HEK293 (cell line): ENCODE results near the gene NOX5.
"Not testable (repeated sequence)": the region's sequence is repeated elsewhere in the genome, so short reads cannot be mapped to it uniquely, and the experiment has no call there.

Source experiments
- CTCF ChIA-PET: fragments of 350-600 bp; formaldehyde crosslinking; extraction: SDS; loops from one replicate; lab custom pipeline; 2021; ENCODE audit warnings: antibody characterized with exemption; lab: Yijun Ruan, JAX
- POLR2A ChIA-PET: fragments of 300-600 bp; formaldehyde crosslinking; extraction: SDS; loops from one replicate; lab custom pipeline; 2020; ENCODE audit warnings: antibody characterized with exemption, inconsistent platforms; lab: Yijun Ruan, JAX
- H3K27ac ChIP-seq: fragments of 200-500 bp; sonication (Bioruptor generic); 2 replicates; pipeline ENCODE4 v1.5.1; 2014; ENCODE audit warnings: low read depth, low read length, control low read depth, inconsistent platforms; ENCODE audit errors: extremely low read depth
- H3K36me3 ChIP-seq, 2 experiments: fragments of 200-500 bp in 1 of 2; sonication (Bioruptor generic) in 1 of 2; 1 replicate in 1 of 2; 2 replicates in 1 of 2; pipeline ENCODE4 v1.5.1; 2014 to 2017; ENCODE audit warnings: inconsistent platforms in 2 of 2, low read length in 2 of 2; ENCODE audit not compliant: control insufficient read depth in 2 of 2, insufficient read depth in 1 of 2
- H3K4me1 ChIP-seq: fragments of 200-500 bp; sonication (Bioruptor generic); 2 replicates; pipeline ENCODE4 v1.5.1; 2014; ENCODE audit warnings: mild to moderate bottlenecking, low read length, inconsistent platforms; ENCODE audit not compliant: control insufficient read depth, insufficient read depth
- H3K4me3 ChIP-seq: 2 replicates; pipeline ENCODE4 v1.5.1; 2011; ENCODE audit warnings: low read depth, mild to moderate bottlenecking, control low read depth, low read length, moderate library complexity
- H3K9me3 ChIP-seq: fragments of 200-500 bp; sonication (Bioruptor generic); 2 replicates; pipeline ENCODE4 v1.5.1; 2014; ENCODE audit warnings: low read depth, low read length, inconsistent platforms; ENCODE audit not compliant: control insufficient read depth, insufficient read depth
- GLIS2 ChIP-seq: fragments of 450-650 bp; formaldehyde crosslinking; IDR thresholded peaks from 2 replicates; pipeline ENCODE4 v1.5.1; 2016; ENCODE audit warnings: missing biosample characterization, missing genetic modification characterization
- KLF8 ChIP-seq: fragments of 450-650 bp; formaldehyde crosslinking; IDR thresholded peaks from 2 replicates; pipeline ENCODE4 v1.5.1; 2016; ENCODE audit warnings: missing biosample characterization, missing genetic modification characterization
- MEIS1 ChIP-seq: sonication (generic); formaldehyde crosslinking; IDR thresholded peaks from 2 replicates; pipeline ENCODE4 v1.8.1; 2022; ENCODE audit warnings: missing genetic modification reagents, mild to moderate bottlenecking, borderline replicate concordance
- TRIM28 ChIP-seq: IDR thresholded peaks from 2 replicates; pipeline ENCODE4 v1.6.1; 2011; ENCODE audit warnings: low read length, control low read depth, borderline replicate concordance
- ZBTB17 ChIP-seq: fragments of 450-650 bp; formaldehyde crosslinking; IDR thresholded peaks from 2 replicates; pipeline ENCODE4 v1.5.1; 2016; ENCODE audit warnings: missing biosample characterization, missing genetic modification characterization
- ZFP3 ChIP-seq: fragments of 450-650 bp; formaldehyde crosslinking; IDR thresholded peaks from 2 replicates; pipeline ENCODE4 v1.5.1; 2016; ENCODE audit warnings: low read depth, missing biosample characterization, missing genetic modification characterization
- ZFP41 ChIP-seq: fragments of 450-650 bp; formaldehyde crosslinking; IDR thresholded peaks from 2 replicates; pipeline ENCODE4 v1.5.1; 2016; ENCODE audit warnings: missing biosample characterization, missing genetic modification characterization, borderline replicate concordance
- ZNF184 ChIP-seq: fragments of 450-650 bp; IDR thresholded peaks from 2 replicates; pipeline ENCODE4 v1.5.1; 2018; ENCODE audit warnings: missing biosample characterization, mild to moderate bottlenecking, missing genetic modification characterization
- ZNF239 ChIP-seq: fragments of 450-650 bp; formaldehyde crosslinking; IDR thresholded peaks from 2 replicates; pipeline ENCODE4 v1.5.1; 2016; ENCODE audit warnings: missing biosample characterization, missing genetic modification characterization
- ZNF324 ChIP-seq: fragments of 450-650 bp; formaldehyde crosslinking; IDR thresholded peaks from 2 replicates; pipeline ENCODE4 v1.5.1; 2016; ENCODE audit warnings: missing biosample characterization, missing genetic modification characterization
- ZNF335 ChIP-seq: fragments of 450-650 bp; formaldehyde crosslinking; conservative IDR thresholded peaks from 2 replicates; pipeline ENCODE4 v1.5.1; 2016; ENCODE audit warnings: missing biosample characterization, missing genetic modification characterization
- ZNF404 ChIP-seq: fragments of 450-650 bp; formaldehyde crosslinking; IDR thresholded peaks from 2 replicates; pipeline ENCODE4 v1.5.1; 2017; ENCODE audit warnings: missing biosample characterization, missing genetic modification characterization
- ZNF426 ChIP-seq: fragments of 450-650 bp; formaldehyde crosslinking; IDR thresholded peaks from 2 replicates; pipeline ENCODE4 v1.5.1; 2017; ENCODE audit warnings: missing biosample characterization, missing genetic modification characterization, mild to moderate bottlenecking, inconsistent platforms, moderate library complexity
- ZNF558 ChIP-seq: fragments of 450-650 bp; formaldehyde crosslinking; IDR thresholded peaks from 2 replicates; pipeline ENCODE4 v1.5.1; 2016; ENCODE audit warnings: missing biosample characterization, missing genetic modification characterization
- ZNF561 ChIP-seq: fragments of 450-650 bp; IDR thresholded peaks from 2 replicates; pipeline ENCODE4 v1.5.1; 2018; ENCODE audit warnings: missing biosample characterization, missing genetic modification characterization, borderline replicate concordance
- ZNF654 ChIP-seq: fragments of 450-650 bp; formaldehyde crosslinking; IDR thresholded peaks from 2 replicates; pipeline ENCODE4 v1.5.1; 2016; ENCODE audit warnings: low read depth, missing biosample characterization, missing genetic modification characterization
- ZSCAN30 ChIP-seq: fragments of 450-650 bp; IDR thresholded peaks from 2 replicates; pipeline ENCODE4 v1.5.1; 2018; ENCODE audit warnings: missing biosample characterization, mild to moderate bottlenecking, missing genetic modification characterization, moderate library complexity
- TF ChIP-seq, protein P1 (sequence below): IDR thresholded peaks from 2 replicates; pipeline ENCODE4 v1.6.1; 2011; ENCODE audit warnings: mild to moderate bottlenecking, low read depth, low read length, borderline replicate concordance
- TF ChIP-seq, protein P2 (sequence below): fragments of 450-650 bp; formaldehyde crosslinking; IDR thresholded peaks from 2 replicates; pipeline ENCODE4 v1.5.1; 2016; ENCODE audit warnings: missing biosample characterization, missing genetic modification characterization, borderline replicate concordance

NOX5 gene

DNA sequence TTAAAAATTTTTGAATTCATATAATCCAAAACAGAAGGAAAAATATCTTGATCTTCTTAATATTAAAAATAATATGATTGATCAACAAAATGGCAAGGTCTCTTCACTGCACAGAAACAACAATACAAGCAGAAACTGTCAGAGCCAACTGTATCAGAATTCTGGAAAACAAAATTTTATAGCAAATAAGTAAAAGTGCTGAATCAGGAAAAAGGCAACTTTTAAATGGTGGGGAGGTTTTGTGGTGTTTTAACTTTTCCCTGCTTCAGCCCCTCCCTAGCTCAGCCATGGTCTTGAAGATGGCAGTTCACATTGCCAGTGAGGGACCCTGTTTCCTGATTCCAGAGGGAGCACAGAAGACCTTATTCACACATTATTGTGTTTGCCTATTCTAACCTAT lies 46.5 kb upstream of the NOX5 start:
- Histone ChIP-seq H3K4me1 (no peaks in the 10 kb centered on the region), H3K9me3 (peaks cover 2% of the 10 kb centered on the region; the same call in 1 of the 2 replicates), H3K36me3 (no peaks in the 10 kb centered on the region), H3K27ac (no peak overlapping the region)
- ChIA-PET CTCF (interaction anchor here (0.7 to 1.1 kb wide), 2 partner anchors 42 to 381 kb away, joined by 3 to 4 read pairs; no protein-coding TSS in a partner anchor), POLR2A (no interaction called here)
- TF ChIP-seq ZNF404 (tag by site-specific recombination), result no peak
- TF ChIP-seq, all 188 proteins: peak for 0
- no peak overlapping the region for H3K4me3 ChIP-seq

DNA sequence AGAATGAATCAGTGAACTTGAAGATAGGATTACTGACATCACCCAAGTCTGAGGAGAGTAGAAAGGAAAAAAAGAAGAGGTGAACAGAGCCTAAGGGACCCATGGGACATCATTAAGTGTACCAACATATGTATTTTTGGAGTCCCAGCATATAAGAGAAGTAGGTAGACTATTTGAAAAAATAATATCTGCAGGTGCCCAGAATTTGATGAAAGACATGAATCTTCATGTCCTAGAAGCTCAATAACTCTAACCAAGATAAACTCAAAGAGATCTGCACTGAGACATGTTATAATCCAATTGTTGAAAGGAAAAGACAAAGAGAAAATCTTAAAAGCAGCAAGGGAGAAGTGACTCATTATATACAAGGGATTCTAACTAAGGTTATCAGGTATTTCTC lies 45.2 kb upstream of the NOX5 start:
- Histone ChIP-seq H3K4me1 (no peaks in the 10 kb centered on the region), H3K4me3 (no peak overlapping the region), H3K36me3 (no peaks in the 10 kb centered on the region), H3K27ac (no peak overlapping the region), H3K9me3 (peaks cover 2% of the 10 kb centered on the region; the same call in 1 of the 2 replicates)
- ChIA-PET POLR2A (interaction anchor here (0.6 kb wide), 1 partner anchor 1543 kb away, joined by 3 read pairs; no protein-coding TSS in a partner anchor), CTCF (interaction anchor here (0.6 kb wide), 1 partner anchor 44 kb away, joined by 4 read pairs; no protein-coding TSS in a partner anchor)
- no peak for TF ChIP-seq ZNF561 (tag by site-specific recombination)
- TF ChIP-seq ZNF558 (tag by site-specific recombination), result peak; percentile 100

DNA sequence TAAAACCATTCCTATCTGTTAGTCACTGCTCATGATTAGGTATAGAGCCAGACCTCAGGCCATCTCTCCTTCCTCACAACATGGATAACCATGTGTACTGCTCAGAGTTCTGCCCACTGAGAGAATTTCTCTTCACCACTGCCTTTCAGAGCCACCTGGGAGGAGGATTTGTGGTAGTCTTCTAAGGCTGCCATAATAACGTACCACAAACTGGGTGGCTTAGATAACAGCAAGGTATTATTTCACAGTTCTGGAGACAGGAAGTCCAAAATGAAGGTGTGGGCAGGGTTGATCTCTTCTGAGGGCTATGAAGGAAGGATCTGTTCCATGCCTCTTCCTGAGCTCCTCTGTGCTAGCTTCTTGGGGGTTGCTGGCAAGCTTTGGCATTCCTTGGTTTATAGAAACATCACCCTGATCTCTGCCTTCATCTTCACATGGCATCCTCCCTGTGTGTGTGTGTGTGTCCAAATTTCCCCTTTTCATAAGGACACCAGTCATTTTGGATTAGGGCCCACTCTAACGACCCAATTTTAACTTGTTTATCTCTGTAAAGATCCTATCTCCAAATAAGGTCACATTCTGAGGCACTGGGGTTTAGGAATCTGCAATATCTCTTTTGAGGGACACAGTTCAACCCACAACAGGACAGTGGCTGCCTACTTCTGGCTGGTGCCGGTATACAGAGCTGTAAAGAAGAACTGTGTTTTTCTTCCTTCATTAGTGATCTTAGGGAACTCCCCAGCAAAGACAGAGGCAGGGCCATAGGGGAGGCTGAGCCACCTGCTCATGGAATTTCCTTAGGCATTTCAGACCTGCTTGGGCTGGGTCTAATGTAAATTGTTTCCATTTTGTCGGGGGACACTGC lies 42.1 kb upstream of the NOX5 start:
- CTCF ChIA-PET, result interaction anchor here (0.6 kb wide), 1 partner anchor 51 kb away, joined by 4 read pairs; no protein-coding TSS in a partner anchor
- Histone ChIP-seq H3K4me3 (no peak overlapping the region), H3K36me3 (no peaks in the 10 kb centered on the region), H3K27ac (no peak overlapping the region), H3K9me3 (peaks cover 2% of the 10 kb centered on the region; the same call in 1 of the 2 replicates), H3K4me1 (no peaks in the 10 kb centered on the region)
- TF ChIP-seq ZSCAN30 (tag by site-specific recombination) (no peak), ZNF335 (tag by site-specific recombination) (no peak), GLIS2 (tag by site-specific recombination) (no peak), ZNF654 (tag by site-specific recombination) (no peak), TRIM28 (no peak), ZNF239 (tag by site-specific recombination) (no peak), ZNF184 (tag by site-specific recombination) (no peak), ZFP41 (tag by site-specific recombination) (no peak), KLF8 (tag by site-specific recombination) (no peak), ZNF426 (tag by site-specific recombination) (no peak), ZNF558 (tag by site-specific recombination) (no peak), ZFP3 (tag by site-specific recombination) (no peak), ZNF324 (tag by site-specific recombination) (no peak), MEIS1 (no peak), ZBTB17 (tag by site-specific recombination) (no peak)
- TF ChIP-seq, protein P1, sequence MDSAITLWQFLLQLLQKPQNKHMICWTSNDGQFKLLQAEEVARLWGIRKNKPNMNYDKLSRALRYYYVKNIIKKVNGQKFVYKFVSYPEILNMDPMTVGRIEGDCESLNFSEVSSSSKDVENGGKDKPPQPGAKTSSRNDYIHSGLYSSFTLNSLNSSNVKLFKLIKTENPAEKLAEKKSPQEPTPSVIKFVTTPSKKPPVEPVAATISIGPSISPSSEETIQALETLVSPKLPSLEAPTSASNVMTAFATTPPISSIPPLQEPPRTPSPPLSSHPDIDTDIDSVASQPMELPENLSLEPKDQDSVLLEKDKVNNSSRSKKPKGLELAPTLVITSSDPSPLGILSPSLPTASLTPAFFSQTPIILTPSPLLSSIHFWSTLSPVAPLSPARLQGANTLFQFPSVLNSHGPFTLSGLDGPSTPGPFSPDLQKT, result no peak
- TF ChIP-seq, protein P2, sequence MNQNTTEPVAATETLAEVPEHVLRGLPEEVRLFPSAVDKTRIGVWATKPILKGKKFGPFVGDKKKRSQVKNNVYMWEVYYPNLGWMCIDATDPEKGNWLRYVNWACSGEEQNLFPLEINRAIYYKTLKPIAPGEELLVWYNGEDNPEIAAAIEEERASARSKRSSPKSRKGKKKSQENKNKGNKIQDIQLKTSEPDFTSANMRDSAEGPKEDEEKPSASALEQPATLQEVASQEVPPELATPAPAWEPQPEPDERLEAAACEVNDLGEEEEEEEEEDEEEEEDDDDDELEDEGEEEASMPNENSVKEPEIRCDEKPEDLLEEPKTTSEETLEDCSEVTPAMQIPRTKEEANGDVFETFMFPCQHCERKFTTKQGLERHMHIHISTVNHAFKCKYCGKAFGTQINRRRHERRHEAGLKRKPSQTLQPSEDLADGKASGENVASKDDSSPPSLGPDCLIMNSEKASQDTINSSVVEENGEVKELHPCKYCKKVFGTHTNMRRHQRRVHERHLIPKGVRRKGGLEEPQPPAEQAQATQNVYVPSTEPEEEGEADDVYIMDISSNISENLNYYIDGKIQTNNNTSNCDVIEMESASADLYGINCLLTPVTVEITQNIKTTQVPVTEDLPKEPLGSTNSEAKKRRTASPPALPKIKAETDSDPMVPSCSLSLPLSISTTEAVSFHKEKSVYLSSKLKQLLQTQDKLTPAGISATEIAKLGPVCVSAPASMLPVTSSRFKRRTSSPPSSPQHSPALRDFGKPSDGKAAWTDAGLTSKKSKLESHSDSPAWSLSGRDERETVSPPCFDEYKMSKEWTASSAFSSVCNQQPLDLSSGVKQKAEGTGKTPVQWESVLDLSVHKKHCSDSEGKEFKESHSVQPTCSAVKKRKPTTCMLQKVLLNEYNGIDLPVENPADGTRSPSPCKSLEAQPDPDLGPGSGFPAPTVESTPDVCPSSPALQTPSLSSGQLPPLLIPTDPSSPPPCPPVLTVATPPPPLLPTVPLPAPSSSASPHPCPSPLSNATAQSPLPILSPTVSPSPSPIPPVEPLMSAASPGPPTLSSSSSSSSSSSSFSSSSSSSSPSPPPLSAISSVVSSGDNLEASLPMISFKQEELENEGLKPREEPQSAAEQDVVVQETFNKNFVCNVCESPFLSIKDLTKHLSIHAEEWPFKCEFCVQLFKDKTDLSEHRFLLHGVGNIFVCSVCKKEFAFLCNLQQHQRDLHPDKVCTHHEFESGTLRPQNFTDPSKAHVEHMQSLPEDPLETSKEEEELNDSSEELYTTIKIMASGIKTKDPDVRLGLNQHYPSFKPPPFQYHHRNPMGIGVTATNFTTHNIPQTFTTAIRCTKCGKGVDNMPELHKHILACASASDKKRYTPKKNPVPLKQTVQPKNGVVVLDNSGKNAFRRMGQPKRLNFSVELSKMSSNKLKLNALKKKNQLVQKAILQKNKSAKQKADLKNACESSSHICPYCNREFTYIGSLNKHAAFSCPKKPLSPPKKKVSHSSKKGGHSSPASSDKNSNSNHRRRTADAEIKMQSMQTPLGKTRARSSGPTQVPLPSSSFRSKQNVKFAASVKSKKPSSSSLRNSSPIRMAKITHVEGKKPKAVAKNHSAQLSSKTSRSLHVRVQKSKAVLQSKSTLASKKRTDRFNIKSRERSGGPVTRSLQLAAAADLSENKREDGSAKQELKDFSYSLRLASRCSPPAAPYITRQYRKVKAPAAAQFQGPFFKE, result no peak
- POLR2A ChIA-PET, result no interaction called here

DNA sequence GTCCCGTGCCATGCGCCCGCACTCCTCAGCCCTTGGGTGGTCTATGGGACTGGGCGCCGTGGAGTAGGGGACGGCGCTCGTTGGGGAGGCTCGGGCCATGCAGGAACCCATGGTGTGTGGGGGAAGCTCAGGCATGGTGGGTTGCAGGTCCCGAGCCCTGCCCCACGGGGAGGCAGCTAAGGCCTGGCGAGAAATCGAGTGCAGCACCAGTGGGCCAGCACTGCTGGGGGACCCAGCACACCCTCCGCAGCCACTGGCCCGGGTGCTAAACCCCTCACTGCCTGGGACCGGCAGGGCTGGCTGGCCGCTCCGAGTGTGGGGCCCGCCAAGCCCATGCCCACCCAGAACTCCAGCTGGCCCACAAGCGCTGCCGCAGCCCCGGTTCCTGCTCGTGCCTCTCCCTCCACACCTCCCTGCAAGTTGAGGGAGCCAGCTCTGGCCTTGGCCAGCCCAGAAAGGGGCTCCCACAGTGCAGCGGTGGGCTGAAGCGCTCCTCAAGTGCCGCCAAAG lies 38.8 kb upstream of the NOX5 start:
- CTCF ChIA-PET, H3K36me3 ChIP-seq, H3K4me1 ChIP-seq, H3K9me3 ChIP-seq, H3K4me3 ChIP-seq, H3K27ac ChIP-seq, POLR2A ChIA-PET: not testable (repeated sequence)
